Measurements from ENCODE around the gene PCGF5. TPM values are rescaled to one million over a fixed set of nuclear protein-coding genes. Genes with fewer than 3 reads are reported as not detected.

Gene PCGF5
- total and polyA plus RNA-seq, 2 of the 8 experiments (the other 6 are each of a cell fraction or from before 2014, with no cell fraction given): 5.8 to 8.4 TPM

DNA sequence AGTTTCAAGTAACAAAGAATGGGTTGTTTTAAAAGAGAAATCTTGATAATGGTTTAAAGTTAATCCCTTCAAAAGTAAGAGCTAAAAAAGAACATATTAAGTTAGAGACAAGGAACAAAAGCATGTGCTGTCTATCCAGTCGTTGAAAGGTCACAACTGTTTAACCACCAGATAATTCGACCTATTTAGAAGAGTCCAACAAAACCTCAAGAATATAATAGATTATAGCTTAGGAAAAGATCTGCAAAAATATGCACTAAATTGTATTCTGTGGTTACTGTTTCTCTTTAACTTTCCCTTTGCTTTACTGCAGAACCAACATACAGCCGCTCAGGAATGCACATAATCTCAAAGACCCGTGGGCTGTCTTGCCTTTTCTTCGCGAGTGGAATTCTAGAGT, 74.9 kb downstream of the PCGF5 start:
- no peak for FAIRE-seq

More for the DNA sequence above, 74.9 kb downstream of the PCGF5 start:
- H3K23ac ChIP-seq (ENCODE audit: insufficient read length): no peak overlapping the region
- no peak overlapping the region for H3K9ac ChIP-seq (replicated peaks in 1 of 4; ENCODE audit: extremely low read depth in 1 of 4, low read depth in 3 of 4, low read length in 3 of 4)
- CTCF ChIA-PET (ENCODE audit: partially characterized antibody): interaction anchor here (0.9 to 2.9 kb wide), 8 partner anchors 9 to 384 kb away, joined by 3 to 15 read pairs (median 7); no protein-coding TSS in a partner anchor
- H3K79me2 ChIP-seq (ENCODE audit: control insufficient read depth in 1 of 2, insufficient read depth in 2 of 2, low read length in 2 of 2): no peaks in the 10 kb centered on the region
- no peak for DNase-seq (ENCODE audit: low read depth in 1 of 2, low spot score in 2 of 2)
- no peak overlapping the region for H2BK15ac ChIP-seq (ENCODE audit: low read length)
- H3K27me3 ChIP-seq (replicated peaks in 1 of 4; ENCODE audit: control insufficient read depth in 3 of 4, extremely low read depth in 1 of 4, insufficient read depth in 3 of 4, low read length in 3 of 4): no peaks in the 10 kb centered on the region
- H3K79me1 ChIP-seq (ENCODE audit: low read depth, low read length): no peaks in the 10 kb centered on the region
- H2BK5ac ChIP-seq (ENCODE audit: low read depth, low read length): no peak overlapping the region
- no peak overlapping the region for H2BK20ac ChIP-seq (ENCODE audit: low read length)
- H4K5ac ChIP-seq (ENCODE audit: insufficient read length, low read depth, low read length): no peak overlapping the region
- no peak overlapping the region for H4K91ac ChIP-seq (replicated peaks; ENCODE audit: insufficient read length, low read length)
- H3K9me3 ChIP-seq (ENCODE audit: insufficient read depth in 2 of 2, low read depth in 1 of 2, low read length in 1 of 2): no peaks in the 10 kb centered on the region
- H2AFZ ChIP-seq (ENCODE audit: low read length): no peak overlapping the region
- H3K18ac ChIP-seq (ENCODE audit: extremely low read depth, low read length): no peak overlapping the region
- no peak overlapping the region for H3K27ac ChIP-seq (ENCODE audit: low read depth, low read length)
- H4K20me1 ChIP-seq (replicated peaks in 1 of 2; ENCODE audit: control insufficient read depth in 1 of 2, insufficient read depth in 2 of 2, low read length in 2 of 2): no peaks in the 10 kb centered on the region
- POLR2A ChIA-PET (ENCODE audit: partially characterized antibody): no interaction called here
- H3K4me3 ChIP-seq (ENCODE audit: extremely low read depth in 1 of 4, insufficient read depth in 2 of 4, low read depth in 3 of 4, low read length in 4 of 4): no peak overlapping the region
- no peak overlapping the region for H3K4ac ChIP-seq (replicated peaks; ENCODE audit: insufficient read length, low read depth, low read length)
- H2AK5ac ChIP-seq (ENCODE audit: low read depth, low read length): no peak overlapping the region
- H4K8ac ChIP-seq (ENCODE audit: extremely low read depth, insufficient read depth, low read length): no peak overlapping the region
- no peak overlapping the region for H3K14ac ChIP-seq (ENCODE audit: insufficient read length)
- H3K4me2 ChIP-seq (ENCODE audit: insufficient read depth in 1 of 2, low read depth in 2 of 2, low read length in 2 of 2): no peak overlapping the region
- peaks cover 0 to 3% (median under 1%) of the 10 kb centered on the region in 4 experiments; a peak in 1 of 7 replicates for H3K4me1 ChIP-seq (replicated peaks in 1 of 4; ENCODE audit: control insufficient read depth in 3 of 4, insufficient read depth in 4 of 4, low read length in 3 of 4)
- WGBS, 2 experiments (ENCODE audit: extremely low coverage in 1 of 2, insufficient coverage in 1 of 2, insufficient read length in 1 of 2, insufficient replicate concordance in 2 of 2, low coverage in 1 of 2, low lambda C conversion rate in 2 of 2, missing lambda C conversion rate in 1 of 2): 90% methylated on average over 6 of the region's 6 CpGs; no CpG with 5 or more reads in 1 of the 2 experiments
- TF ChIP-seq CEBPB (IDR thresholded peaks at IDR 0.05; ENCODE audit: low read depth, low read length): no peak
- TF ChIP-seq CHD2 (IDR thresholded peaks at IDR 0.05; ENCODE audit: low read length): no peak
- TF ChIP-seq SUZ12 (IDR thresholded peaks at IDR 0.05; ENCODE audit: low read length): no peak
- TF ChIP-seq ASH2L (IDR thresholded peaks at IDR 0.05; ENCODE audit: low read length): no peak
- TF ChIP-seq, protein P1, sequence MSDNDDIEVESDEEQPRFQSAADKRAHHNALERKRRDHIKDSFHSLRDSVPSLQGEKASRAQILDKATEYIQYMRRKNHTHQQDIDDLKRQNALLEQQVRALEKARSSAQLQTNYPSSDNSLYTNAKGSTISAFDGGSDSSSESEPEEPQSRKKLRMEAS (IDR thresholded peaks at IDR 0.05): no peak
- TF ChIP-seq TBP (IDR thresholded peaks at IDR 0.05; ENCODE audit: low read depth, low read length): no peak
- no peaks in the 10 kb centered on the region; the same call in 1 of the 2 replicates for H3K23me2 ChIP-seq (ENCODE audit: low read depth, low read length)
- H2BK12ac ChIP-seq (ENCODE audit: low read depth, low read length): no peak overlapping the region
- H3K36me3 ChIP-seq (ENCODE audit: control insufficient read depth in 2 of 4, insufficient read depth in 4 of 4, low read length in 3 of 4): no peaks in the 10 kb centered on the region
- no peak overlapping the region for H2BK120ac ChIP-seq (replicated peaks; ENCODE audit: low read depth, low read length)
- H3K56ac ChIP-seq (replicated peaks; ENCODE audit: insufficient read length, low read depth, low read length): no peak overlapping the region
